GM19452 (cell line): ENCODE measurements around the gene ASPHD2.
"Not testable (repeated sequence)": the region's sequence is repeated elsewhere in the genome, so short reads cannot be mapped to it uniquely, and the experiment has no call there.

Experiments
- ATAC-seq: cut with Tn5 transposase; IDR thresholded peaks from one replicate; pipeline ENCODE4 v1.9.1; 2021; ENCODE audit not compliant: unreplicated experiment

The ASPHD2 gene

GRCh38 chr22:26428515-26429457, at the start of gene ASPHD2:
Gene ASPHD2 (plus strand): TSS chr22:26429260. CDS start chr22:26433616, 4,356 bp downstream.
- ATAC-seq: peak; percentile 65

- no peak for ATAC-seq
Observed at GRCh38 chr22:26380072-26380830, 48.8 kb upstream of the ASPHD2 start.

GRCh38 chr22:26382782-26383181, 46.3 kb upstream of the ASPHD2 start:
- no peak for ATAC-seq

- no peak for ATAC-seq
Observed at GRCh38 chr22:26383968-26384556, 45.0 kb upstream of the ASPHD2 start.

- no peak for ATAC-seq
Observed at GRCh38 chr22:26385164-26385563, 43.9 kb upstream of the ASPHD2 start.

GRCh38 chr22:26389125-26389524, 39.9 kb upstream of the ASPHD2 start:
- ATAC-seq: no peak

GRCh38 chr22:26391091-26391490, 38.0 kb upstream of the ASPHD2 start:
- ATAC-seq: no peak

GRCh38 chr22:26391623-26392022, 37.4 kb upstream of the ASPHD2 start:
- no peak for ATAC-seq

GRCh38 chr22:26393929-26394328, 35.1 kb upstream of the ASPHD2 start:
- ATAC-seq: no peak

GRCh38 chr22:26394777-26395176, 34.3 kb upstream of the ASPHD2 start:
- ATAC-seq: no peak

- ATAC-seq: no peak
Observed at GRCh38 chr22:26395926-26396325, 33.1 kb upstream of the ASPHD2 start.

- no peak for ATAC-seq
Observed at GRCh38 chr22:26398741-26399153, 30.3 kb upstream of the ASPHD2 start.

- ATAC-seq: no peak
Observed at GRCh38 chr22:26399289-26399688, 29.8 kb upstream of the ASPHD2 start.

GRCh38 chr22:26401726-26402125, 27.3 kb upstream of the ASPHD2 start:
- ATAC-seq: no peak

- no peak for ATAC-seq
Observed at GRCh38 chr22:26404851-26405421, 24.1 kb upstream of the ASPHD2 start.

GRCh38 chr22:26406118-26406517, 22.9 kb upstream of the ASPHD2 start:
- no peak for ATAC-seq

- ATAC-seq: not testable (repeated sequence)
Observed at GRCh38 chr22:26408562-26409220, 20.4 kb upstream of the ASPHD2 start.

GRCh38 chr22:26409719-26410335, 19.2 kb upstream of the ASPHD2 start:
- no peak for ATAC-seq

- ATAC-seq: no peak
Observed at GRCh38 chr22:26410386-26410785, 18.7 kb upstream of the ASPHD2 start.

GRCh38 chr22:26414347-26414746, 14.7 kb upstream of the ASPHD2 start:
- ATAC-seq: no peak
